K562 (cell line): ENCODE measurements around the gene MED14. TPM values are rescaled to one million over a fixed set of nuclear protein-coding genes. Genes with fewer than 3 reads are reported as not detected.

Experiments
- BHLHE40 ChIP-seq: IDR thresholded peaks from 2 replicates; pipeline ENCODE4 v1.6.1; 2011; ENCODE audit warnings: low read length, improper control_type of control experiment
- CGGBP1 ChIP-seq: fragments of 250-450 bp; sonication (Bioruptor Pico); IDR thresholded peaks from 2 replicates; pipeline ENCODE4 v1.9.0; 2021; ENCODE audit warnings: mild to moderate bottlenecking
- E2F1 ChIP-seq: sonication (generic); formaldehyde crosslinking; IDR thresholded peaks from 2 replicates; pipeline ENCODE4 v1.8.1; 2023; ENCODE audit warnings: mild to moderate bottlenecking, missing genetic modification reagents, moderate library complexity
- FOXP1 ChIP-seq: sonication (generic); formaldehyde crosslinking; IDR thresholded peaks from 2 replicates; pipeline ENCODE4 v1.8.0; 2022; ENCODE audit warnings: mild to moderate bottlenecking, missing genetic modification reagents
- GTF2B ChIP-seq: IDR thresholded peaks from 2 replicates; pipeline ENCODE4 v1.6.1; 2011; ENCODE audit not compliant: insufficient read length; ENCODE audit errors: extremely low read depth
- JUND ChIP-seq, 2 experiments: IDR thresholded peaks; 2 replicates in 1 of 2; 3 replicates in 1 of 2; pipeline ENCODE4 v1.6.1; 2011; ENCODE audit warnings: borderline replicate concordance in 2 of 2, low read depth in 2 of 2, low read length in 2 of 2, improper control_type of control experiment in 1 of 2, missing biosample characterization in 1 of 2, missing genetic modification characterization in 1 of 2, missing genetic modification reagents in 1 of 2
- KAT7 ChIP-seq: sonication (generic); formaldehyde crosslinking; IDR thresholded peaks from 2 replicates; pipeline ENCODE4 v1.8.0; 2022; ENCODE audit warnings: missing genetic modification reagents, mild to moderate bottlenecking, borderline replicate concordance
- LCOR ChIP-seq: sonication (generic); formaldehyde crosslinking; IDR thresholded peaks from 2 replicates; pipeline ENCODE4 v1.8.0; 2022; ENCODE audit warnings: mild to moderate bottlenecking, missing genetic modification reagents
- MAFK ChIP-seq: IDR thresholded peaks from 2 replicates; pipeline ENCODE4 v1.6.1; 2011; ENCODE audit warnings: low read length, improper control_type of control experiment
- MAX ChIP-seq: sonication (generic); formaldehyde crosslinking; IDR thresholded peaks from 2 replicates; pipeline ENCODE4 v1.9.0; 2022; ENCODE audit warnings: mild to moderate bottlenecking, missing genetic modification reagents
- MTA1 ChIP-seq: fragments of 450-650 bp; IDR thresholded peaks from 2 replicates; pipeline ENCODE4 v1.6.1; 2017; ENCODE audit warnings: borderline replicate concordance
- NCOA4 ChIP-seq: fragments of 450-650 bp; IDR thresholded peaks from 2 replicates; pipeline ENCODE4 v1.6.1; 2018; ENCODE audit warnings: mild to moderate bottlenecking; ENCODE audit not compliant: partially characterized antibody
- PYGO2 ChIP-seq: fragments of 450-650 bp; IDR thresholded peaks from 2 replicates; pipeline ENCODE4 v1.6.1; 2016; ENCODE audit warnings: mild to moderate bottlenecking, missing genetic modification characterization, moderate library complexity, missing compliant biosample characterization
- RFX7 ChIP-seq: fragments of 250-450 bp; sonication (Bioruptor Pico); IDR thresholded peaks from 2 replicates; pipeline ENCODE4 v1.5.1; 2021; ENCODE audit warnings: mild to moderate bottlenecking
- STAT5B ChIP-seq: fragments of 250-450 bp; sonication (Bioruptor Pico); IDR thresholded peaks from 2 replicates; pipeline ENCODE4 v1.8.0; 2021; ENCODE audit warnings: mild to moderate bottlenecking, inconsistent platforms
- ZEB2 ChIP-seq: fragments of 450-650 bp; IDR thresholded peaks from 2 replicates; pipeline ENCODE4 v1.6.1; 2016
- ZHX1 ChIP-seq: fragments of 150-350 bp; conservative IDR thresholded peaks from 2 replicates; pipeline ENCODE4 v1.6.1; 2014; ENCODE audit warnings: low read length
- ZKSCAN3 ChIP-seq: fragments of 250-450 bp; sonication (Bioruptor Pico); IDR thresholded peaks from 2 replicates; pipeline ENCODE4 v1.4.0; 2020
- ZKSCAN8 ChIP-seq: fragments of 200-800 bp; sonication (Bioruptor generic); IDR thresholded peaks from 2 replicates; pipeline ENCODE4 v1.6.1; 2016; ENCODE audit warnings: missing genetic modification characterization, missing compliant biosample characterization
- ZNF165 ChIP-seq: fragments of 250-450 bp; sonication (Bioruptor Pico); IDR thresholded peaks from 2 replicates; pipeline ENCODE4 v1.4.0; 2020; ENCODE audit warnings: borderline replicate concordance
- ZNF197 ChIP-seq: fragments of 200-800 bp; sonication (Bioruptor generic); IDR thresholded peaks from 2 replicates; pipeline ENCODE4 v1.6.1; 2016; ENCODE audit warnings: low read depth, missing genetic modification characterization, missing compliant biosample characterization
- ZNF263 ChIP-seq: sonication (generic); formaldehyde crosslinking; IDR thresholded peaks from 2 replicates; pipeline ENCODE4 v1.8.0; 2022; ENCODE audit warnings: mild to moderate bottlenecking, missing genetic modification reagents, borderline replicate concordance
- ZNF408 ChIP-seq: fragments of 250-450 bp; sonication (Bioruptor Pico); IDR thresholded peaks from 2 replicates; pipeline ENCODE4 v1.4.0; 2020; ENCODE audit warnings: low read depth, mild to moderate bottlenecking, moderate library complexity
- ZNF444 ChIP-seq: fragments of 250-450 bp; sonication (Bioruptor Pico); IDR thresholded peaks from 2 replicates; pipeline ENCODE4 v1.4.0; 2020; ENCODE audit warnings: mild to moderate bottlenecking, moderate library complexity
- polyA plus RNA-seq, 8 experiments: library from polyadenylated mRNA; depleted of rRNA in 4 of 8; stranded (reverse) in 5 of 8; unstranded in 3 of 8; fragments of >200 nt; fragmentation: Nextera tagmentation in 2 of 8; fragmentation: Illumina TruSeq in 1 of 8; extraction: Ambion mirVana in 2 of 8; extraction: Trizol in 1 of 8; gene quantifications; 2 replicates each; pipeline versions ENCODE4 v1.2.1 to v1.2.3, GENCODE V29; 2011 to 2014; ENCODE audit warnings: inconsistent platforms in 1 of 8, missing spikeins in 1 of 8
- total RNA-seq, 7 experiments: library from RNA; depleted of rRNA in 6 of 7; stranded (reverse); fragments of >200 nt in 6 of 7; fragmentation: Illumina TruSeq in 2 of 7; extraction: Trizol in 2 of 7; gene quantifications; 2 replicates each; pipeline versions ENCODE4 v1.2.1 to v1.2.3, GENCODE V29; 2011 to 2021; ENCODE audit warnings: low replicate concordance in 1 of 7

MED14 gene
- total and polyA plus RNA-seq, 9 of the 15 experiments (the other 6 are each of a cell fraction or from before 2014, with no cell fraction given) = 9.2 to 35.3 (median 18.7) TPM

GRCh38 chrX:40647307-40648197 is 87.8 kb downstream of the MED14 start, which contains the start of gene CXorf38 (continued):
- no peak for TF ChIP-seq NCOA4
- TF ChIP-seq ZKSCAN8 (CRISPR knock-in tag) = no peak
- TF ChIP-seq ZNF408 (CRISPR knock-in tag) = no peak
- no peak for TF ChIP-seq ZNF444
- no peak for TF ChIP-seq GTF2B
- TF ChIP-seq FOXP1 (CRISPR knock-in tag) = 0 out of 2 replicates have a peak, but pooled peaks have one; percentile 42
- TF ChIP-seq STAT5B (CRISPR knock-in tag) = no peak
- no peak for TF ChIP-seq PYGO2 (tag)
- TF ChIP-seq MTA1 = no peak
- no peak for TF ChIP-seq BHLHE40
- no peak for TF ChIP-seq MAX (CRISPR knock-in tag)
- no peak for TF ChIP-seq E2F1 (CRISPR knock-in tag)
- no peak for TF ChIP-seq ZKSCAN3 (CRISPR knock-in tag)
- TF ChIP-seq CGGBP1 (CRISPR knock-in tag) = no peak
- TF ChIP-seq LCOR (CRISPR knock-in tag) = no peak
- TF ChIP-seq ZHX1 = no peak
- TF ChIP-seq ZNF165 (CRISPR knock-in tag) = no peak
- TF ChIP-seq ZNF197 (CRISPR knock-in tag) = no peak
- TF ChIP-seq JUND (IDR thresholded peaks at IDR 0.05; ENCODE audit: borderline replicate concordance, low read depth, low read length) = 0 out of 2 replicates have a peak, but pooled peaks have one; percentile 14
- no peak for TF ChIP-seq JUND (tag; IDR thresholded peaks at IDR 0.05; ENCODE audit: borderline replicate concordance, low read depth, low read length)
- TF ChIP-seq RFX7 (CRISPR knock-in tag) = no peak
- no peak for TF ChIP-seq KAT7 (CRISPR knock-in tag)
- no peak for TF ChIP-seq ZNF263 (CRISPR knock-in tag)
- no peak for TF ChIP-seq MAFK
- no peak for TF ChIP-seq ZEB2
